Measurements from ENCODE around the gene DPAGT1. TPM values are rescaled to one million over a fixed set of nuclear protein-coding genes. Genes with fewer than 3 reads are reported as not detected.

DPAGT1 gene
- total RNA-seq, 4 donors from 2014 or later: 12.6 to 47.9 (median 19.6) TPM

DNA sequence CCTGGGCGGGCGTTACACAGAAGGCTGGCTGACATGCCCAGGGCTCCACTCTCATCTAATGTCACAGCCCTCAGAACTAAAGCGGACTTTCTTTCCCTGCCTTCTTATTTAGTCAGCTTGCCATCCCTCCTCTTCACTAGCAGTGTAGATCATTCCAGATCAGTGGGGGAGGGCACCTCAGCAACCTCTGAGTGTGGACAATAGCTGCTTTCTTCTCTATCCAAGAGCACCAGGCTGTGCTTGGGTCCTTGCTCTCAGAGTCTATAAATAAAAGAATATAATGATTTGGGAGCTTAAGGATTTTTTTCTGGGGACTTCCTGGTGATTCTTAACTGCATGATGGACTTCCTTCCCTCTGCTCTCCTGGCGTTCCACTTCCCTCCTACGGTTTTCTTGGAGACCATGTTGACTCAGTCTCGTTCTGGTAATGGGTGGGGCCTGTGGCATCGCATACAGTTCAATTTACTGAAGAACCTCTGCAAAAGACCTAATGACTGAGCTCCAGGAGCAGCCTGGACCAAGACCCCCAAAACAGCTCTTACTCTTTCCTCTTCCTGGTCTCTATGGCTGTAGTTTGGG lies 19.9 kb downstream of the DPAGT1 start:
- TF ChIP-seq, protein P1, sequence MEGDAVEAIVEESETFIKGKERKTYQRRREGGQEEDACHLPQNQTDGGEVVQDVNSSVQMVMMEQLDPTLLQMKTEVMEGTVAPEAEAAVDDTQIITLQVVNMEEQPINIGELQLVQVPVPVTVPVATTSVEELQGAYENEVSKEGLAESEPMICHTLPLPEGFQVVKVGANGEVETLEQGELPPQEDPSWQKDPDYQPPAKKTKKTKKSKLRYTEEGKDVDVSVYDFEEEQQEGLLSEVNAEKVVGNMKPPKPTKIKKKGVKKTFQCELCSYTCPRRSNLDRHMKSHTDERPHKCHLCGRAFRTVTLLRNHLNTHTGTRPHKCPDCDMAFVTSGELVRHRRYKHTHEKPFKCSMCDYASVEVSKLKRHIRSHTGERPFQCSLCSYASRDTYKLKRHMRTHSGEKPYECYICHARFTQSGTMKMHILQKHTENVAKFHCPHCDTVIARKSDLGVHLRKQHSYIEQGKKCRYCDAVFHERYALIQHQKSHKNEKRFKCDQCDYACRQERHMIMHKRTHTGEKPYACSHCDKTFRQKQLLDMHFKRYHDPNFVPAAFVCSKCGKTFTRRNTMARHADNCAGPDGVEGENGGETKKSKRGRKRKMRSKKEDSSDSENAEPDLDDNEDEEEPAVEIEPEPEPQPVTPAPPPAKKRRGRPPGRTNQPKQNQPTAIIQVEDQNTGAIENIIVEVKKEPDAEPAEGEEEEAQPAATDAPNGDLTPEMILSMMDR (IDR thresholded peaks at IDR 0.05; ENCODE audit: low read depth): no peak

DNA sequence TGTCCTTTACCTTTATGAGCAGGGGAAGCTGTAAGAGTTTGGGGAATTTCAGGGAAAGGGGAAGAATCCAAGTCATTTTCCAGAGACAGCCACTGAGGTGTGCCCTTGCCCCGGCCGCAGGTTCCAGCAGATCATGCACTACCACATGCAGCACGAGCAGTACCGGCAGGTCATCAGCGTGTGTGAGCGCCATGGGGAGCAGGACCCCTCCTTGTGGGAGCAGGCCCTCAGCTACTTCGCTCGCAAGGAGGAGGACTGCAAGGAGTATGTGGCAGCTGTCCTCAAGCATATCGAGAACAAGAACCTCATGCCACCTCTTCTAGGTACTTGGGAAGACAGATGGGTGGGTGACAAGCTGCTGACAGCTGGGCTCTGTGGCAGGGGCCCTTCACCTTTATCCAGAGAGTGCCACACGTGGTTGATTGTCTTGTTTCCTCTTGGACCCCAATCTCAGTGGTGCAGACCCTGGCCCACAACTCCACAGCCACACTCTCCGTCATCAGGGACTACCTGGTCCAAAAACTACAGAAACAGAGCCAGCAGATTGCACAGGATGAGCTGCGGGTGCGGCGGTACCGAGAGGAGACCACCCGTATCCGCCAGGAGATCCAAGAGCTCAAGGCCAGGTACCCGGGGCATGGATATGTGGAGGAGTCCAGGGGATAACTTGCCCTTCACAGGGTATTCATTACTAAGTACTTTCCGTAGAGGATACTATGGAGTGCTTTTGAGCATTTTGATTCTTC lies 22.8 kb downstream of the DPAGT1 start:
- TF ChIP-seq, protein P1 (IDR thresholded peaks at IDR 0.05; ENCODE audit: low read depth): no peak

DNA sequence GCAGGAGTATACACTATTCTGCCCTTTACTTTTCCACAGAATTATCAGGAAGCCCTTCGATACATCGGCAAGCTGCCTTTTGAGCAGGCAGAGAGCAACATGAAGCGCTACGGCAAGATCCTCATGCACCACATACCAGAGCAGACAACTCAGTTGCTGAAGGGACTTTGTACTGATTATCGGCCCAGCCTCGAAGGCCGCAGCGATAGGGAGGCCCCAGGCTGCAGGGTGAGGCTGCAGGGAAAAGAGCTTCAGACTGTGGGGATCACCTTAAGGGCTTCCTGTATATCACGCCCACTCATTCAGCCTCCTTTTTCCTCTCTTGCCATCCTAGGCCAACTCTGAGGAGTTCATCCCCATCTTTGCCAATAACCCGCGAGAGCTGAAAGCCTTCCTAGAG lies 23.8 kb downstream of the DPAGT1 start:
- TF ChIP-seq, protein P1 (IDR thresholded peaks at IDR 0.05; ENCODE audit: low read depth): no peak

DNA sequence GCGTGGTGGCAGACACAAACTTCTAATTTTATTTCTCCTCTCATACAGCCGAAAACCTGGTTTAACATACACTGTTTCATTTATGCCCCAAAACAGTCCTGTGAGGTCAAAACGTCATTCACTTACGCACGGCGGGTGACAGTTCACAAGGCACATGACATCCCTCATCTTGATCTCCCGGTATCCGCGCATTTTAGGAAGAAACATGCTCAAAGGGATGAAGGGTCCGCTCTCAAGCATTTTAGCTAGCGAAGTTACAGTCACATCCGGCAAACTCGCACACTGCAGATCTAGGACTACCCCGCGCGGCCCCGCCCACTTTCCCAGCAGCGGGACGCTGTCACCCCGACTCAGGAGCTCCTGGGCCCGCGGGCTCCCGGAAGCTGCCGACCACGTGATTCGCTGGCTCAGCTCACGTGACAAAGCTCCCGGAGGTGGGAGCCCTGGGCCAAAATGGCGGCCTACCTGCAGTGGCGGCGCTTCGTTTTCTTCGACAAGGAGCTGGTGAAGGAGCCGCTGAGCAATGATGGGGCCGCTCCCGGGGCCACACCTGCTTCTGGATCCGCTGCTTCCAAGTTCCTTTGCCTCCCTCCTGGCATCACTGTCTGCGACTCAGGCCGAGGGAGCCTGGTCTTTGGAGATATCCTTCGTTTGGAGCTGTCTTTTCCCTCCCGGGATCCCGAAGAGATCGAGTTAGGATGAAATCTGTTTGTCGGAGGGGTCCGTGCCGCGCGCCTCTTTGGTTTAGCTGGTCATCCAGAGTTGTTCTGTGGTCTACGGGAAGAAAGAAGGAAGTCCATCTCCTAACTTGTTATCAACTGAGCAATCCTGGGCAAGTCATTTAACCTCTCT lies 34.1 kb downstream of the DPAGT1 start, which contains the start of gene VPS11:
TSS of gene VPS11 (plus strand) at position 448 of the 852 bp plus-strand sequence. CDS start at position 454, 6 bp downstream.
- TF ChIP-seq, protein P1 (IDR thresholded peaks at IDR 0.05; ENCODE audit: low read depth): no peak

DNA sequence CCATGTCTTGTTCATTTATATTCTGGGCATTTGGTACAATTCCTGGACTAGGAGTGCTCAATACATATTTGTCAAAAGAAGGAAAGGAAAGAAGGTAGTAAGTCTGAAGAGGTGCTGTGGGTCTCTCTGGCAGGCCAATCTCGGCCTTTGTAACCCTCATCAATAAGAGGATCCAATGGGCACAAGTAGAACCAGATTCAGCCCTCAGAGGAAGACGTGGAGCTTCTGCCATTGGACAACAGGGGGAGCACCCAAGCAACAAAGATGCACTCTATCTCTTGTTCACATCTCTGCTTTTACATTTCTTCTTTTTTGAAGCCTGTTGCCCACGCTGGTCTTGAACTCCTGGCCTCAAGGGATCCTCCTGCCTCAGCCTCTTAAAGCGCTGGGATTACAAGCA lies 36.3 kb downstream of the DPAGT1 start:
- TF ChIP-seq, protein P1 (IDR thresholded peaks at IDR 0.05; ENCODE audit: low read depth): no peak

DNA sequence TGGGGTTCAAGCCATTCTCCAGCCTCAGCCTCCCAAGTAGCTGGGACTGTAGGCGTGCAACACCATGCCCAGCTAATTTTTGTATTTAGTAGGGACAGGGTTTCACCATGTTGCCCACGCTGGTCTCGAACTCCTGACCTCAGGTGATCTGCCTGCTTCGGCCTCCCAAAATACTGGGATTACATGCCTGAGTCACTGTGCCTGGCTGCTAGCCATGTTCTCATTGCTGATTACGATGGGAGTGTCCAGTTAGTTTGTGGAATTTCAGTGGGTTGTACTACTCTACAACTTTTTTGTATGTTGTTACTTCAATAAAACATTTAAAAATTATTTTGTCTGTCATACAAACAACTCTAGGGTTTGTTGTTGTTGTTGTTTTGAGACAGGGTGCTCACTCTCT lies 38.9 kb downstream of the DPAGT1 start:
- TF ChIP-seq, protein P1 (IDR thresholded peaks at IDR 0.05; ENCODE audit: low read depth): no peak

DNA sequence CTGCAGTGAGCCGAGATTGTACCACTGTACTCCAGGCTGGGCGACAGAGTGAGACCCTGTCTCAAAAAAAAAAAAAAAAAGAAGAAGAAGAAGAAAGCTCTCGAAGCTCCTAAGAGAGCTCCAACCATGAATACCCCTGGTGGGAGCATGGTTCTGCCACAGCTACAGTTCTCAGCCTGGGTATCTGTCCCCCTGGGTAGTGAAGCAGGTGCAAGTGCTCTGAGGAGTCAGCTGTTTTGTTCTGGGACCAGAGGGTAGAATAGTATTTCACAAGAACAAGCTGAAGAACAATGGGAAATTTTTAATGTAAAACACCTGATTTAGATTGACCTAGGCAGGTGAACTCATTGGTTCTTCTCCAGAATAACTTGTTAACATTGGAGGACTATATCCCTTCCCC lies 40.4 kb downstream of the DPAGT1 start:
- TF ChIP-seq, protein P1 (IDR thresholded peaks at IDR 0.05; ENCODE audit: low read depth): no peak
